ENCODE measurements around the gene SPNS2.

Gene SPNS2

GRCh38 chr17:4586043-4586442, 87.4 kb downstream of the SPNS2 start:
- H3K4me3 ChIP-seq (ENCODE audit: low read depth, low read length) = no peak overlapping the region

- H3K4me3 ChIP-seq (ENCODE audit: low read depth, low read length) = no peak overlapping the region
Observed at GRCh38 chr17:4587195-4587594, 88.5 kb downstream of the SPNS2 start.

- no peak overlapping the region for H3K4me3 ChIP-seq (ENCODE audit: low read depth, low read length)
Observed at GRCh38 chr17:4587803-4588202, 89.1 kb downstream of the SPNS2 start.

- H3K4me3 ChIP-seq (ENCODE audit: low read depth, low read length) = no peak overlapping the region
Observed at GRCh38 chr17:4588391-4588790, 89.7 kb downstream of the SPNS2 start.
